Measurements from ENCODE around the gene HNRNPH3. TPM values are rescaled to one million over a fixed set of nuclear protein-coding genes. Genes with fewer than 3 reads are reported as not detected.

HNRNPH3 gene
- total RNA-seq, 1 donor from 2014 or later, result 77.5 TPM

GRCh38 chr10:68290736-68291135 is 41.1 kb upstream of the HNRNPH3 start:
- no peaks in the 10 kb centered on the region for H3F3A ChIP-seq (ENCODE audit: low read depth)
- H3K9me3 ChIP-seq (ENCODE audit: low read depth), result no peaks in the 10 kb centered on the region
- no peaks in the 10 kb centered on the region for H3K4me1 Mint-ChIP-seq
- H3K36me3 Mint-ChIP-seq, result peaks cover 11% of the 10 kb centered on the region
- H2AFZ ChIP-seq (replicated peaks), result no peak overlapping the region
- H3K9ac ChIP-seq, result no peak overlapping the region
- H4K20me1 ChIP-seq (ENCODE audit: low read depth), result no peaks in the 10 kb centered on the region
- no peak overlapping the region for H3K4me3 ChIP-seq
- H3K4me2 ChIP-seq, result no peak overlapping the region
- H3K36me3 ChIP-seq, result no peaks in the 10 kb centered on the region
- TF ChIP-seq EZH2phosphoT487 (IDR thresholded peaks at IDR 0.05), result no peak
- TF ChIP-seq CTCF (IDR thresholded peaks at IDR 0.05), result no peak
- no peak for TF ChIP-seq EZH2 (IDR thresholded peaks at IDR 0.05)
- no peak overlapping the region for H3K27ac Mint-ChIP-seq
- peaks cover 11% of the 10 kb centered on the region for H3K27me3 Mint-ChIP-seq (ENCODE audit: insufficient read depth, low read depth)
- H3K9me3 Mint-ChIP-seq, result no peaks in the 10 kb centered on the region
- no peak overlapping the region for H3K4me3 Mint-ChIP-seq
- H3K4me1 ChIP-seq, result no peaks in the 10 kb centered on the region
- no peak for DNase-seq (ENCODE audit: low spot score)
- no peak overlapping the region for H3K27ac ChIP-seq
- H3K79me2 ChIP-seq (ENCODE audit: low read depth), result no peaks in the 10 kb centered on the region
- no peaks in the 10 kb centered on the region for H3K27me3 ChIP-seq

DNA sequence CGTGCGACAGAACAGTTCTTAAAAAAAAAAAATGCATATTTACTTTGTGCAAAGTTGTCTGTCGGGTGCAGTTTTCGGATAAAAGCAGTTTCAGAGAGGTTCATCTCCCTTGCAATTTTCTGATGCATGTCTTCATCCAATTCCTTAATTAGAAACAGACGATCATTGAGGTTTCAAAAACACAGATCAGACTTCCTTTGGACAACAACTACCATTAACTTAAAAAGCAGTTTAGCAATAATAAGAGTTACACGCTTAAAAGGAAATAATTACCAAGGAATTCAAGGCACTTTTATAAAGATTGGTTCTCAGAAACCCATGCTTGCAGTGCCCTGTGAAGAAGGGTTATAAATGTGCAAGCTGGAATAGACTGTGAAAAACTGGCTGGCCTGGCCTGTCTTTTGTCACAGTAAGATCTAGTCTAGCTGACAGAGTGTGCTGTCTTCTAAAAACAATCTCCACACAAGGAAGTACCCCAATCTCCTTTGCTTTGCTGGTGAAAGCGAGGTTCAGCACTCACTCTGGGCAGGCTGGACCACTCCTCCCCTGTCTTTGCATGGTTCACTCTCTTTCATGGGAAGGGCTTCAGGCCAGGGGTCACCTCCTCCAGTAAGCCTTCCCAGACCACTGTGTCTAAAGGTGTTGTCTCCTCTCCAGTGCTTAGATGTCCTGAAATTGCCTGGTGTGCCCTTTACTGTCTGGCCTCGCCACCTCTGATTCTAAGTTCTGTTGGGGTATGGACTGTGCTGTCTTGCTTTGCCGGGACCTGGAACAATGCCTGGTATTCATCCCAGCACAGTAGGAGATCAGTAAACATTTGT is 34.8 kb upstream of the HNRNPH3 start:
- peaks cover 5% of the 10 kb centered on the region for H3K27me3 Mint-ChIP-seq (ENCODE audit: insufficient read depth, low read depth)
- peaks cover 14% of the 10 kb centered on the region for H3F3A ChIP-seq (ENCODE audit: low read depth)
- H2AFZ ChIP-seq (replicated peaks), result no peak overlapping the region
- H3K4me1 ChIP-seq, result no peaks in the 10 kb centered on the region
- H3K27ac Mint-ChIP-seq, result no peak overlapping the region
- no peaks in the 10 kb centered on the region for H3K27me3 ChIP-seq
- H3K9me3 Mint-ChIP-seq, result no peaks in the 10 kb centered on the region
- H3K9me3 ChIP-seq (ENCODE audit: low read depth), result no peaks in the 10 kb centered on the region
- H3K9ac ChIP-seq, result no peak overlapping the region
- H3K4me1 Mint-ChIP-seq, result peaks cover 23% of the 10 kb centered on the region
- TF ChIP-seq EZH2phosphoT487 (IDR thresholded peaks at IDR 0.05) (no peak), CTCF (IDR thresholded peaks at IDR 0.05) (no peak), EZH2 (IDR thresholded peaks at IDR 0.05) (no peak)
- no peaks in the 10 kb centered on the region for H3K36me3 ChIP-seq
- no peaks in the 10 kb centered on the region for H3K79me2 ChIP-seq (ENCODE audit: low read depth)
- no peak overlapping the region for H3K4me3 ChIP-seq
- no peak overlapping the region for H3K27ac ChIP-seq
- no peaks in the 10 kb centered on the region for H4K20me1 ChIP-seq (ENCODE audit: low read depth)
- DNase-seq (ENCODE audit: low spot score), result no peak
- H3K36me3 Mint-ChIP-seq, result peaks cover 8% of the 10 kb centered on the region
- no peak overlapping the region for H3K4me2 ChIP-seq
- H3K4me3 Mint-ChIP-seq, result no peak overlapping the region

GRCh38 chr10:68301301-68301700 is 30.6 kb upstream of the HNRNPH3 start:
- no peak for TF ChIP-seq CTCF (IDR thresholded peaks at IDR 0.05)
- no peak for TF ChIP-seq EZH2phosphoT487 (IDR thresholded peaks at IDR 0.05)
- TF ChIP-seq EZH2 (IDR thresholded peaks at IDR 0.05), result no peak
- H3K9ac ChIP-seq, result no peak overlapping the region
- no peak overlapping the region for H3K27ac ChIP-seq
- H4K20me1 ChIP-seq (ENCODE audit: low read depth), result no peaks in the 10 kb centered on the region
- no peak overlapping the region for H2AFZ ChIP-seq (replicated peaks)
- H3K9me3 Mint-ChIP-seq, result no peaks in the 10 kb centered on the region
- H3K4me3 Mint-ChIP-seq, result no peak overlapping the region
- DNase-seq (ENCODE audit: low spot score), result no peak
- no peak overlapping the region for H3K4me2 ChIP-seq
- H3K27me3 Mint-ChIP-seq (ENCODE audit: insufficient read depth, low read depth), result peaks cover 5% of the 10 kb centered on the region
- no peaks in the 10 kb centered on the region for H3K79me2 ChIP-seq (ENCODE audit: low read depth)
- no peaks in the 10 kb centered on the region for H3K27me3 ChIP-seq
- no peak overlapping the region for H3K4me3 ChIP-seq
- peaks cover 33% of the 10 kb centered on the region for H3K4me1 Mint-ChIP-seq
- H3K4me1 ChIP-seq, result no peaks in the 10 kb centered on the region
- H3K36me3 ChIP-seq, result no peaks in the 10 kb centered on the region
- H3F3A ChIP-seq (ENCODE audit: low read depth), result peaks cover 15% of the 10 kb centered on the region
- H3K9me3 ChIP-seq (ENCODE audit: low read depth), result no peaks in the 10 kb centered on the region
- H3K36me3 Mint-ChIP-seq, result peaks cover under 1% of the 10 kb centered on the region
- peak overlapping the region; percentile 42 for H3K27ac Mint-ChIP-seq

Data from neural progenitor cell (in vitro differentiated cells).